HG03095 (cell line): ENCODE results near the gene TSC22D1.

ENCODE experiments used
- ATAC-seq: cut with Tn5 transposase; IDR thresholded peaks from one replicate; pipeline ENCODE4 v1.9.1; 2021; ENCODE audit warnings: moderate library complexity; ENCODE audit not compliant: unreplicated experiment

Gene TSC22D1

DNA sequence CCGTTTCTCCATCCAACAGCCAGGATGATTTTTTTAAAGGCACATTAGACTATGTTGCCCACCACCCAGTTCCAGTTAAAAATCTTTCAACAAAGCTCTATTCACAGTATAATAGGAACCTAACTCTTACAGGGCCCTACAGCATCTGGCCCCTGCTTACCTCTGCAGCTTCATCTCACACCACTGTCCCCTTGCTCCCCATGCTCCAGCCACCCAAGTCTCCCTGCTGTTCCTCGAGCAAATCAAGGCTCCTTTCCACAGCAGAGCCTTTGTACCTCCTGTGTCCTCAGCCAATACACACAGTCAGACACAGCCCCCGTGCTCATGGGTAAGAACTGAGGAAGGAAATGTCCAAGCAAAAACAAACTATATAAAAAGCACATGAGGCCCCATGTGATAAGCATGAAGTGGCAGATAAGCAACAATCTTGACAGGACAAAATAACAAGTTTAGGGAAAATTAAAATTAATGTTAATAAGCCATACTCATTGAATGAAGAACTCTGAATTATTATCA, 67.5 kb downstream of the TSC22D1 start:
- no peak for ATAC-seq

DNA sequence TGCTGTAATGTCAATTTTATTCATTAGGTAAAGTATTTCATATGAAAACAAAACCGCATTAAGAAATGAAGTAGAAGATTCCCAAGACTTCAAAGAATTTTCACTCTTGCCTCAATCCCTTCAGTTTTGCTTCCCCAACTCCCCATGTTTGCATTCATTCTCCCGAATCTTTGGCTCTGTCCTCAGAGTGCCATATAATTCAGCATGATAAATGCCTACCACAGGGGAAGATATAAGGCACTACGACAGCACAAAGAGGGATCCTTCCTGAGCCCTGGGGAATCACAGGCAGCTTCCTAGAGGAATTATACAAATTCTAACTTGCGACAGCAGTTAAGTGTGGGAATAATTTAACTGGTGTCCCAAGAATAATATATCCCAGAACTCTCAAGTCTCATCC, 68.5 kb downstream of the TSC22D1 start:
- ATAC-seq, result no peak

DNA sequence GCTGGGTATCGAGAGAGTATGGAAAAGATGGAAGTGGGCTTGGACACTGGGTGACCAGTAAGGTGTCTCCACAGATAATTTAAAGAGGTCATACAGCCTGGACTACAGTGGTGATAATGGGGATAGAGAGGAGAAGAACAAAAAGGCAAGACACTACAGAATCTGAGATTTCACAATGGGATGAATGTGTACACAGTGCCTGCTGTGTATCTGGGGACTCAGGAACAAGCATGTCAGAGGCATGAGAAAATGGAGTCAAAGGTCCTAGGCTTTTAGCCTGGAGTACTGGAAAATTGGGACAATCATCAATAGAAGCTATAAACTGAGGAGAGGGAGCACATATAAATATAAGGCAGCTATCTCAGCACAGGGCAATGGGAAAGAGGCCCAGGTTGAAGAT, 69.4 kb downstream of the TSC22D1 start:
- ATAC-seq, result no peak

DNA sequence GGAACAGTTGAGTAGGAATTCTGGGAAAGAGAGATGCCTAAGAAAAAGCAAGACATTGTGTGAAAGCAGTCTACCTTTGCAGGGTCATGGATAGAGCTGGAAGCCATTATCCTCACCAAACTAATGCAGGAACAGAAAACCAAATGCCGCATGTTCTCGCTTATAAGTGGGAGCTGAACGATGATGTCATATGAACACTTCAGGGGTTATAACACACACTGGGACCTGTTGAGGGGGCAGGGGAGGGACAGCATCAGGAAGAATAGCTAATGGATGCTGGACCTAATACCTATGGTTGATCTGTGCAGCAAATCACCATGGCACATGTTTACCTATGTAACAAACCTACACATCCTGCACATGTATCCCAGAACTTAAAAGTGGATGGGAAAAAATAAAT, 69.9 kb downstream of the TSC22D1 start:
- no peak for ATAC-seq

DNA sequence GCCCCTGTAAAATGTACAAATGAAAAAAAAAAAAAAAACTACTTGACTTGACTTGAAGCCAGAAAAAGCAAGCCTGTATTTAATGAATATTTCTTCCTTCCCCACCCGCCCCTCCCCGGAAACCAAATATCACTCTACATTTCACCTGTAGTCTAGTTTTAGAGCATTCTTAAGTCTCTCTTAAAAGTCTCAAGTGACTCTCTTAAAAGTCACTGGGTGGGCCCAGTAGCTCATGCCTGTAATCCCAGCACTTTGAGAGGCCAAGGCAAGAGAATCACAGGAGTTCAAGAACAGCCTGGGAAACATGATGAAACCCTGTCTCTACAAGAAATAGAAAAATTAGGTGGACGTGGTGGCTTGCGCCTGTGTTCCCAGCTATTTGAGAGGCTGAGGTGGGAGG, 72.0 kb downstream of the TSC22D1 start:
- ATAC-seq, result no peak

DNA sequence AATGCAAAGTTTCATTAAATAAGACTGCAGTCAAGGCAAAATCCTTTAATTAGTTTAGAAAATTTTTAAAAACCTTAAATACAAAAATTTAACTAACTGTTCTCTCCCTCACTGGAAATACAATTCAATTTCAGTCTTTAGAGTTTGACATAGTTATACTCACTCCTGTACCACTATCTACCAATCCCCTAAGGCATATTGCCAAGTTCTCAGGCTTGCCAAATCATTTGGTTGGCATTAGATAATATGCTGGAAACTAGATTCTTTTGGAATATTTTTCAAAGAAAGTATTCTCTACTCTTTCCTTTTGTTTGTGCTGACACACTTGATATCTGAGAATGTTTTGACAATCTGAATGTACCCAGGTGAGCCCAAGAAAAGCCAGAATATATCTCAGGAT, 77.2 kb downstream of the TSC22D1 start:
- no peak for ATAC-seq

DNA sequence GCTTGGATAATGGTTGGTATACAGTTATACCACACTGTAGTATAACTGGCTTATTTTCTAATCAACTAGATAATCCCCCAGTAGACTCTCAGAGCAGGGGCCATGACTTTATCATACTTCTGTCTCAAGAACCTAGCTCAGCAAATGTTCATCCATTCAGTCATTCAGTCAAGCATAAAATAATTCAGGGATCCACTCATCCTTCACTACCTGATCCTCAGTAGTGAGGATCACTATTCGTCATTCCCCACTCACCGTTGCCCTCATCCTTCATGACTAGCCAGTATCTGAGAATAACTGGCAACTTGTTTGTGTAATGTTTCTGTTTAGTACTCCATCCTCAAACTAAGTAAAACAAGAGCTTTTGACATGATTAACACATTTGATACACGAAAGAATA, 77.6 kb downstream of the TSC22D1 start:
- no peak for ATAC-seq

DNA sequence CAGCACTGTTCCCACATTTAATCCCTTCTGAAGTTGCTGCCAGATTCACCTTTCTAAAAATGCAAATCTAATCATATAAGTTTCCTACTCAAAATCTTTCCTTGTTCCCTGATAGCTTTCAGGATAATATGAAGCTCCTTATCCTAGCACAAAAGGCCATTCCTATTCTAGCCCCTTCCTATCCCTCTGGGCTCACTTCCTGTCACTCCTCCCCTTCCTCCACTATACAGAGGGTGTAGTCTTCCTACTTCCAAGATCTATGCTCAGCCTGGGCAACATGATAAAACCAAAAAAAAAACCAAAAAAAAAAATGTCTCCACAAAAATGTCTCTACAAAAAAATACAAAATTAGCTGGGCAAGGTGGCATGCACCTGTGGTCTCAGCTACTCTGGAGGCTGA, 78.3 kb downstream of the TSC22D1 start:
- no peak for ATAC-seq

DNA sequence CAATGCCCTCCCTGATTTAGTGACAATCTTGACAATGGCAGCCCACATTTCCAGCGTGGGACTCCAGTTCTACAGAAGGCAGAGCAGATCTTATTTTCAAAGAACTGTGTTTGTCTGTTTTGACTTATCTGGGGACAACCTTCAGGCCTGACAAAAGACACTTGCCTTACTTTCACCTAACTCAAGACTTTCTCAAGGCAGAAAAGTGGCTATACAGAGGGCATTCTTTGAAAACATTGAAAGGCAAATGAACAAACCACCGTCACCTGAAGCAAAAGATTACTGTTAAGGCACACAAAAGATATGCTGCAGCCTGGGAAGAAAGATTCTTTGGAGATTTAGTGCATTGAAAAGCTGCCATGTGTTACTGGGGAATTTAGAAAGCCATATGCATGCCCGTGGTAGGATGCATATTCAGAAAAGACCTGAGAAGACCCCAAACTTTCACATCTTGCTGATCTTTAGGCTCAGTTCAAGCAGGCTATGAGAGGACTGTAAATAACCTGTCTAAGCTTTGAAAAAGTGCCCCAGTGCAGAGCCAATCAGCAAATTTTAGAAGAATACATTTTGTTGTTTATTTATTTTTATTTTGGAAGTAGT, 82.8 kb downstream of the TSC22D1 start:
- ATAC-seq, result no peak

DNA sequence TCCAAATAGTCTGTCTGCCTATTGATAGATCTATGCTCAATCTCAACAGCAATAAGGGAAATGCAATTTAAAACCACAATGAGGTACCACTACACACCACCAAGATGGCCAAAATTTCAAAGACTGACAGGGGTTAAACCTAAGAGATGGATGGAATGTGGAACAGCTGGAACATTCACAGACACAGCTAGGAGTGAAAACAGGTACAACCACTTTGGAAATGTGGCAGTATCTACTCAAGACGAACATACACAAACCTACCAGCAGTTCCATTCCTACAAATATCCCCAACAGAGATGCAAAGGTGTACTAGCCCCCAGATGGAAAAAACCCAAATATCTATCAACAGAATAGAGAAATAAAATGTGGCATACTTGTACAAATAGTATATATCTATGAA, 86.4 kb downstream of the TSC22D1 start:
- ATAC-seq, result no peak

DNA sequence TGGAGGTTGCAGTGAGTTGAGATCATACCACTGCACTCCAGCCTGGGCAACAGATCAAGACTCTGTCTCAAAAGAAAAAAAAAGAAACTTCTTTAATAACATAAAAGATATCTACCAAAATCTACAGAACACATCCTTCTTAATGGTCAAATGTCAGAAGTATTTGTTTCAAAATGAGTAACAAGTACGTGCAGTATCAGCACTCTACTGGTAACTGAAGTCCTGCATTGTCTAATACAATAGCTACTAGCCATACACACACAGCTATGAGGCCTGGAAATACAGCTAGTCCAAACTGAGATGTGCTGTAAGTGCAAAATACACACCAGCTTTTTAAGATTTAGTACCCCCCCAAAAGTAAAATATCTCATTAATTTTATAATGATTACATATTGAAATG, 88.1 kb downstream of the TSC22D1 start:
- ATAC-seq, result peak; percentile 59

DNA sequence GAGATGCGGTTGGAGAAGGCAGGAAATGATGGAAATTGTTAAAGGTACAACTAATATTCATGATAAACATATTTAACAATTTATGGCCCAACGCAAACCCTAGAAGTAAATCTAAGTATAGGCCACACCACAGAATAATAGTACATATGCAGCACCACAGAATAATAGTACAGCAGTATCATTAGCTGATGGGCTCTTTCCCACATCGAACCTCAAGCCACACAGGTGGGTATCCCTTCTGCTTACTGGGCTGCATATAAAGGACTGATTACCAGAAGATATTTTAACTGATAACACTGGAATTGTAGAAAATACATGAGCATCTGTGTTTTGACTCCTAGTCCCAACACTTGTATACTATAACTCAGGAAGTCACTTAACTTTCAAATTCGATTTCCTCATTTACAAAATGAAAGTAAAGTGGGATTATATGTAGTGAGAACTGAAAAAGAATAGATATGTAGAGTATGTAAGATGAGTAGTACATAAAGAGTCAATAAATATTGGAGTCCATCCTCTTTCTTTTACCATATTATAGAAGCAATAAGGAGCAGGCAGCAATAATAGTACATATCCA, 91.5 kb downstream of the TSC22D1 start:
- ATAC-seq, result no peak

DNA sequence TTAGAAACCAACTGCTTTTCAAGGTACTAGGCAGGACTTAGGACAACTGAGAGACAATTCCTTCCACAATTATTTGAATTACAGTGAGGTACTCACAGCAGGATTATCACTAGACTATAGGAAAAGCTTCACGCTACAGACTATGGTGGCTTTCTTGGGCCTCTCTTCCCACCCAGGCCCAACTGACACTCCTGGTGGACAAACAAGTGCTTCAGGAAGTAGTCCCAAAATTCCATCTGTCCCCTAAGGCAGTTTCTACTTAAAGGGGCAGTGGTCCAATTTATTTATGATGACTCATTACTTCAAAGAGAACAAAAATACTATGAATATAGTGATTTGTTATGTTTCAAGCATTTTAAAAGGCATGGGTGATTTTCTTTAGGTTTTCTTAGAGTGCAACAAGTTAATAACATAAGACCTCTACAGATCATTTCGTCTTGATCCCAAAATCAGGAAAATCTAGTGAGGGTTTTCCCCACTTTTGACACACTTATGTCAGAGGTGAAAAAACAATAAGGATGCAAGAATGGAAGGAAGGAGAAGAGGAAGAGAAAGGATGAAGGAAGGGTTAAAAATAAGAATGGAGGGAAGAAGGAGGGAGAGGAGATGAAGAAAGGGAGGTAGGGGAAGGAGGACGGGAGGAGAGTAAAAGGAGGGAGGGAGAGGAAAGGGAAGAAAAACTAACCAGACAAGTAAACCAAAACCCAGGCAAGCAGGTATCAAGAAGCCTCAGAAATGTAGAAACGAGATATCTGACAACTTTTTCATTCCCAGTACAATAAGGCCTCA, 101.8 kb downstream of the TSC22D1 start:
- no peak for ATAC-seq

DNA sequence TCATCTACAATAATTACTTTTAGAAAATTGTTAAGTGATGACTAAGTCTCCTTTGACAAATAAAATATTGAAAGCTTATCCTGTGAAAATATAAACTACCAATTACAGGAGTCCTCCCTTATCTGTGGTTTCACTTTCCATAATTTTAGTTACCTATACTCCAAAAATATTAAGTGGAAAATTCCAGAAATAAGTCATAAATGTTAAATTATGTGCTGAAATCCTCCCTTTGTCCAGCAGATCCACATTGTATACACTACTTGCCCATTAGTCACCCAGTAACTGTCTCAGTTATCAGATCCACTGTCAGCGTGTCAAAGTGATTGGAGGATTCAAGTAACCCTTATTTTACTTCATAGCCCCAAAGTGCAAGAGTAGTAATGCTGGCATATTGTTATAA, 104.4 kb downstream of the TSC22D1 start:
- ATAC-seq, result no peak

DNA sequence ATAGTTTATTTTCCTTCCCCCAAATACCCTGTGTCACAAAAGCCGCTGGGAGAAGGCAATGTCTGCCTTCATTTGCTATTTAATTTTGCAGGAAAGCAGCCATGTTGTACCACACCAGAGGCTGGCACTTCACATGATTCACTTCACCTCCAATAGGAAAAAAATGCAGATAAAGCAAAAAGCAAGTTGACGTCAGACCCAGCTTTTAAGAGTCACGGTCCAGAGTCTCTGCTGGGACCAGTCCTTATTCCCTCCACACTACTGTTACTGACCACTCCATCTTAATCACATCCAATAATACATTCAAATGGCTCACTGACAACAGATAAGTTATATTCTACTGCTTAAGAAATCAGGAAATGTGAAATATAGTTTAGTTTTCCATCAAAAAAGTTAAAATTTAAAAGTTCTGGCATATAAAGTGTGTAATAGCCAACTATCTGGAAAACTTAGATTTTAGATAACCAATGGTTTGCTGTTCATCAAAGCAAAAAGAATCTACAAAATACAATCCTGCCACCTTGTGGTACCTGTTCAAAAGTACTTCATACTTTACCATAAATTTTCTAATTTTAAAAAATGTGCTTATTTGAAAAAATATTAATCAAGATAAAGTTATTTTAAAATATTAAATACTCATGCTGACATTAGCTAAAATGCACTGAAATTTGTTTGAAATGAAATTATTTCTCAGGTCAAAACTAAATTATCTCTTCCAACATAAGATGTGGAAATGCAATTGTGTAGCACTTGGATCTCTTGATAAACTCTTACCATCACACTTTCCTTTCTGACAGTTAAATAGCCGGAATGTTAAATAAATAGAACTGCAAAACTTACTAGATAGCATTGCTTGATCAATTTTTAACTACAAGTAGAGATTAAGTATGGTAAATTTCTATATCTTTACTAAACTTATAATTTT, 105.2 kb downstream of the TSC22D1 start:
- ATAC-seq, result no peak

DNA sequence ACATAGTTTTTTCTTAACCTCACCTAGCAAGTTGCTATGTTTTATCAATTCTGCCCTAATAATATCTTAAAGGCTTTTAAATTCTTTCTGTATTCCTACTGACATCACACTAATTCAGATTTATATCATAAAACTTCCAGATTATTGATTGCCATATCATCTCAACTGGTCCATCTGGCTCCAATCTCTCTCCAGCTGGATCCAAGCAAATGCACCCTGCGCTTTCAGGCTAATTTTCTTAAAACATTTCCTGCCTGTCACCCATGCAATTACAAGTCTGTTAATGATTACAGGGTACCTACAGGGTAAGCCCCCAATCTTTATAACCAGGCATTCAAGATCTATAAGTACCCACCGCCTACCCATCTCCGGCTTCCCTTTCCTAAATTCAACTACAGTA, 107.3 kb downstream of the TSC22D1 start:
- no peak for ATAC-seq

DNA sequence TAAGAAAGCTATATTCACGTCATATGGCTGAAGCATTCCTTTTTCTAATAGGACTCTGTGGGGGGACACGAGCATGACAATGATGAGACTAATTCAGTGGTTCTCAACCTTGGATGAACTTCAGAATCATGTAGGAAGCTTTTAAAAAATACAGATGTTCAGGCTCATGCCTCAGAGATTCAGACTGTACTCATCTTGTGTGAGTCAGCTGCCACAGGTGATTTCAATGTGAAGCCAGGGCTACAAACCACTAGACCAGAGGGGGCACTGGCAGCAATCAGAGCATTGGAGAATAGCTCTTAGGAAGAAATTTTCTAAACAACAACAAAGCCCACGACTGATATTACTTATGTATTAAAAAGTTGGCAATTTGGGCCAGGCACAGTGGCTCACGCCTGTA, 110.8 kb downstream of the TSC22D1 start:
- no peak for ATAC-seq

DNA sequence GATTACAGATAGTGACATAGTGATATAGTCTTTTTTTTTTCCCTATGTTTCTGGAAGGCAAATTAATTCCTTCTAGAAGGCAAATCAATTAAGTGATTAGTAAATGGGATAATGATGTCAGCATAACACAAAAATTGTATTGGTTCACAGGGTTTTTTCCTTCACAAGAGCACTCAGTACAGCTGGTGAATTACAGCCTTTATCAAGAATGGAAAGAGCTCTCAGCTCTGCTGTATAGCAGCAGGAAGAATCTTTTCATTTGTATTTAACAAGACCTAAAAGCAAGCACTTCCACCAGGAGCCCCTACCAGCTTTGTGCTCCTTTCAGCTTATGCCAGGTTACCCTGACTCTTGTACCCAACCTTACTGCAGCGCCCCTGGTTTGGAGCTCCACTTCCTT, 111.7 kb downstream of the TSC22D1 start:
- ATAC-seq, result no peak

DNA sequence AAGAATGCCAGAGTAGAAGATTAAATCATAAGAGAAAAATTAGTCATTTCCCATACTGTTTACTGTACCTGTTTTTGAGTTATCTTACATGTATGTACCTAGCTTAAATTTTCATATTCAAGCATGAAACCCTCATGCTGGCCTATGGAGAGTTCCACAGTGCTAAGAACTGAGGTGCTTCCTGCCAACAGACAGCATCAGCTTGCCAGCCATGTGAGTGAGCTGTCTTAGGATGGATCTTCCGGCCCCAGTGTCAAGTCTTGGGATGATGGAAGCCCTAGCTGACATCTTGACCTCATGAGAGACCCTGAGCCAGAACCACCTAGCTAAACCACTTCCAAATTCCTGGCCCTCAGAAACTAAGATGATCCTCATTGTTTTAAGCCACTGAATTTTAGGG, 112.4 kb downstream of the TSC22D1 start:
- ATAC-seq, result no peak

DNA sequence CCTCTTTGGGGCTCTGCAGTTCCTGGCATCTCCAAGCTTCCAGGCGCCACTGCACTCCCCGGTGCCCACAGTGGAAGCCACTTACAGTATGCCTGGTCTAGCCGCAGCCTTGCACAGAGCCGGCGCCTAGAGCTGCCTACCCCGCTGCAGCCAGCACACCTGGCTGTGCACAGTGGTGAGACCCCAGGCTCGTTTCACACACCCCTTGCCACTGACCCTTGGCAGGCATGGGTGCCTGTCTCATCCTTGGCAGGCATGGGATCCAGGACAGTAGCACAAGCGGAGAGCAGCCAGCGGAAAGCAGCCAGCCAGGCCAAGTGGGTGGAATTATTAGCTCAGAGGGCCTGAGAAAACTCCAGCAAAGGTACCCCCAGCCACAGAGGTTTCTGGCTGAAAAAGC, 116.5 kb downstream of the TSC22D1 start:
- no peak for ATAC-seq

DNA sequence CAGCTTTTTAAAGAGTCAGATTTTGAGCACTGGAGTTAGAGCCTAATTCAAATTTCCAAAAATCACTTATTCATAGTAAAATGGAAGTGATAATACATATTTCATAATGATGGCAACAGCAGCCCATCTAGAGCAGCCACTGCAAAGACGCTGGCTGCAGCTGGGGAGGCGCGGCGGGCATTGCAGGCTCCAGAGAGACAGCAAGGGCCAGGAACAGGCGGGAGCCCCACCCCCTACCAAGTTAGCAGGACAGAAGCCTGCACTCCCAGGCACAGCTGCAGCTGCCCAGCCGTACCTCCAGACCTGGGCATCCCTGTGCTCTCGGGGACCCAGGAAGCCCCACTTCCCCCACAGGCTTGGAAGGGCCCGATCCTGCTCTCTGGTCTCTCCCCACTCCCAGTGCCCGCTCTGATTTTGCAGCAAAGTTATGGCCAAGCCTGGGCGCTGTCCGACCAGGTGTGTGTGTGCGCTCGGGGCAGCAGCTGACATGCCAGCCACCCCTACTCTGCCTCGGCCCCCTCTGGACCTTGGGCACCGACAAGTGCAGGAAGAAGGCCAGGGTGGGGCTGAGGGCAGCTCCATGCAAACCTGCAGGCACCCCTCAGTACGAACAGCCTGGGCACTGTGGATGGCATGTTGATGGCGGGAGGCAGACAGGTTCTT, 117.7 kb downstream of the TSC22D1 start:
- ATAC-seq, result no peak
